BE2C (cell line): ENCODE data around the gene ANKS1A.
"Not testable (repeated sequence)": the region's sequence is repeated elsewhere in the genome, so short reads cannot be mapped to it uniquely, and the experiment has no call there.

Experiments
- DNase-seq: peaks from one replicate; pipeline ENCODE4 v3.0.0-alpha.2; 2020
- H3K27me3 ChIP-seq: fragments of 250-450 bp; sonication (Bioruptor Pico); 2 replicates; pipeline ENCODE4 v1.5.1; 2020; ENCODE audit warnings: mild to moderate bottlenecking
- H3K36me3 ChIP-seq: fragments of 250-450 bp; sonication (Bioruptor Pico); 2 replicates; pipeline ENCODE4 v1.5.1; 2020; ENCODE audit warnings: mild to moderate bottlenecking
- H3K4me1 ChIP-seq: fragments of 250-450 bp; sonication (Bioruptor Pico); 2 replicates; pipeline ENCODE4 v1.5.1; 2020
- H3K4me3 ChIP-seq: 2 replicates; pipeline ENCODE4 v1.5.1; 2011; ENCODE audit warnings: low read depth, low read length
- H3K9me3 ChIP-seq: fragments of 250-450 bp; sonication (Bioruptor Pico); 2 replicates; pipeline ENCODE4 v1.5.1; 2020
- CTCF ChIP-seq: IDR thresholded peaks from 2 replicates; pipeline ENCODE4 v1.5.1; 2012; ENCODE audit warnings: mild to moderate bottlenecking, low read depth, low read length

Gene ANKS1A

GRCh38 chr6:34877869-34878485 is 11.1 kb upstream of the ANKS1A start:
- Histone ChIP-seq H3K36me3 (peaks cover 27% of the 10 kb centered on the region), H3K27me3 (no peaks in the 10 kb centered on the region), H3K4me1 (no peaks in the 10 kb centered on the region), H3K9me3 (no peaks in the 10 kb centered on the region), H3K4me3 (no peak overlapping the region)
- no peak for TF ChIP-seq CTCF
- DNase-seq = no peak

GRCh38 chr6:34884073-34884472 is 5.0 kb upstream of the ANKS1A start:
- H3K27me3 ChIP-seq, H3K4me3 ChIP-seq, H3K4me1 ChIP-seq, H3K9me3 ChIP-seq, H3K36me3 ChIP-seq, DNase-seq: not testable (repeated sequence)

- Histone ChIP-seq H3K27me3 (no peaks in the 10 kb centered on the region), H3K4me1 (no peaks in the 10 kb centered on the region), H3K4me3 (no peak overlapping the region), H3K36me3 (peaks cover 3% of the 10 kb centered on the region), H3K9me3 (no peaks in the 10 kb centered on the region)
- DNase-seq = no peak
- TF ChIP-seq CTCF = no peak
Observed at GRCh38 chr6:34884996-34885395, 4.1 kb upstream of the ANKS1A start.

- H3K27me3 ChIP-seq, H3K9me3 ChIP-seq, DNase-seq, H3K4me1 ChIP-seq, H3K4me3 ChIP-seq, H3K36me3 ChIP-seq: not testable (repeated sequence)
Observed at GRCh38 chr6:34885837-34886236, 3.2 kb upstream of the ANKS1A start.

- Histone ChIP-seq H3K27me3 (no peaks in the 10 kb centered on the region), H3K4me1 (no peaks in the 10 kb centered on the region), H3K9me3 (no peaks in the 10 kb centered on the region), H3K4me3 (peak within 1 kb of the TSS; percentile 84), H3K36me3 (no peaks in the 10 kb centered on the region)
- TF ChIP-seq CTCF = no peak
- DNase-seq = peak; percentile 92
Observed at GRCh38 chr6:34887753-34888513, 1.1 kb upstream of the ANKS1A start, which contains the start of gene TAF11. Gene TAF11 (minus strand): TSS chr6:34888042. CDS start chr6:34887957, 85 bp downstream.

- Histone ChIP-seq H3K9me3 (no peaks in the 10 kb centered on the region), H3K27me3 (no peaks in the 10 kb centered on the region), H3K4me3 (peak overlapping the region; percentile 84), H3K4me1 (no peaks in the 10 kb centered on the region), H3K36me3 (no peaks in the 10 kb centered on the region)
- no peak for TF ChIP-seq CTCF
- no peak for DNase-seq
Observed at GRCh38 chr6:34888514-34888856, 570 bp upstream of the ANKS1A start.

- no peaks in the 10 kb centered on the region for H3K4me1 ChIP-seq
Observed at GRCh38 chr6:34890533-34890925, 1.5 kb downstream of the ANKS1A start.

More at GRCh38 chr6:34890533-34890925, 1.5 kb downstream of the ANKS1A start:
- no peaks in the 10 kb centered on the region for H3K27me3 ChIP-seq
- H3K4me3 ChIP-seq = no peak overlapping the region; the same call in 1 of the 2 replicates
- DNase-seq = no peak
- TF ChIP-seq CTCF = no peak
- H3K9me3 ChIP-seq = no peaks in the 10 kb centered on the region
- no peaks in the 10 kb centered on the region for H3K36me3 ChIP-seq
